Lung microvascular endothelial cell (primary cell): ENCODE measurements around the gene GRAMD2A. TPM values are rescaled to one million over a fixed set of nuclear protein-coding genes. Genes with fewer than 3 reads are reported as not detected.

ENCODE experiments used
- DNase-seq, 2 donors: peaks; one replicate each; pipeline versions ENCODE4 v3.0.0 to v3.0.0-alpha.2; 2010; ENCODE audit warnings: low read depth in 2 of 2
- total RNA-seq: library from RNA; depleted of rRNA; stranded (reverse); fragments of >200 nt; gene quantifications from 2 replicates; pipeline ENCODE4 v1.2.1, GENCODE V29; 2014

Gene GRAMD2A
- total RNA-seq, 1 donor from 2014 or later, result not detected

- no peak for DNase-seq
Measured at GRCh38 chr15:72136170-72137051, 61.2 kb downstream of the GRAMD2A start.

- DNase-seq, result no peak
Measured at GRCh38 chr15:72135719-72136118, 61.9 kb downstream of the GRAMD2A start.

GRCh38 chr15:72133211-72133610 is 64.4 kb downstream of the GRAMD2A start:
- no peak for DNase-seq

GRCh38 chr15:72131922-72132321 is 65.7 kb downstream of the GRAMD2A start:
- no peak for DNase-seq

GRCh38 chr15:72130272-72130671 is 67.3 kb downstream of the GRAMD2A start:
- DNase-seq, result no peak

GRCh38 chr15:72128359-72128758 is 69.2 kb downstream of the GRAMD2A start:
- DNase-seq, result no peak

- no peak for DNase-seq
Measured at GRCh38 chr15:72127724-72128322, 69.8 kb downstream of the GRAMD2A start.

- DNase-seq, result peak in 1 of 2 donors; percentile 13
Measured at GRCh38 chr15:72124218-72124617, 73.4 kb downstream of the GRAMD2A start.

- peak; percentile 98 to 99 for DNase-seq
Measured at GRCh38 chr15:72118017-72118978, 79.3 kb downstream of the GRAMD2A start, which contains the start of the genes MYO9A and SENP8. Gene MYO9A (minus strand): TSS chr15:72118150. CDS start chr15:72046563, 71,587 bp downstream. Gene SENP8 (plus strand): TSS chr15:72118403. CDS start chr15:72139624, 21,221 bp downstream.

- DNase-seq, result peak in 1 of 2 donors; percentile 81
Measured at GRCh38 chr15:72117486-72118016, 80.0 kb downstream of the GRAMD2A start.

- peak; percentile 46 to 53 for DNase-seq
Measured at GRCh38 chr15:72116731-72117485, 80.7 kb downstream of the GRAMD2A start.

- no peak for DNase-seq
Measured at GRCh38 chr15:72113347-72114031, 84.1 kb downstream of the GRAMD2A start.

- no peak for DNase-seq
Measured at GRCh38 chr15:72112805-72113204, 84.8 kb downstream of the GRAMD2A start.

- no peak for DNase-seq
Measured at GRCh38 chr15:72112116-72112515, 85.5 kb downstream of the GRAMD2A start.

- DNase-seq, result no peak
Measured at GRCh38 chr15:72110355-72110754, 87.2 kb downstream of the GRAMD2A start.

Other genes starting within 250 kb of the GRAMD2A start
- 17.0 and 23.2 TPM in 2 replicates for gene MYO9A, start 79.6 kb downstream of the GRAMD2A start, total RNA-seq
- gene SENP8, start 79.4 kb downstream of the GRAMD2A start, total RNA-seq, result 1.1 and 1.2 TPM in 2 replicates
- gene PKM, start 33.4 kb upstream of the GRAMD2A start, total RNA-seq, result 573 and 759 TPM in 2 replicates
- 6.5 and 17.1 TPM in 2 replicates for gene PARP6, start 74.8 kb upstream of the GRAMD2A start, total RNA-seq
- 0.20 TPM in 1 of 2 replicates, not detected in the other for gene CELF6, start 122.4 kb upstream of the GRAMD2A start, total RNA-seq
- 58.0 and 62.3 TPM in 2 replicates for gene HEXA, start 178.2 kb upstream of the GRAMD2A start, total RNA-seq
- not detected in 2 replicates for gene TMEM202, start 200.5 kb upstream of the GRAMD2A start, total RNA-seq